ENCODE data around the gene MPZL2. TPM values are rescaled to one million over a fixed set of nuclear protein-coding genes. Genes with fewer than 3 reads are reported as not detected.

MPZL2 gene
- total RNA-seq, 1 experiment from 2014 or later = not detected

Other genes with a start within 250 kb of the MPZL2 start
- gene TMPRSS4, start 187.2 kb downstream of the MPZL2 start, total RNA-seq (2014; rRNA removed) = not detected in 2 replicates
- not detected in 2 replicates for gene SMIM35, start 177.3 kb downstream of the MPZL2 start, total RNA-seq (2014; rRNA removed)
- not detected in 2 replicates for gene SCN4B, start 111.5 kb downstream of the MPZL2 start, total RNA-seq (2014; rRNA removed)
- not detected in 2 replicates for gene SCN2B, start 87.7 kb downstream of the MPZL2 start, total RNA-seq (2014; rRNA removed)
- not detected in 2 replicates for gene JAML, start 39.3 kb downstream of the MPZL2 start, total RNA-seq (2014; rRNA removed)
- gene MPZL3, start 11.9 kb downstream of the MPZL2 start, total RNA-seq (2014; rRNA removed) = 0.06 TPM in 1 of 2 replicates, not detected in the other
- gene CD3E, start 40.4 kb upstream of the MPZL2 start, total RNA-seq (2014; rRNA removed) = not detected in 2 replicates
- gene CD3D, start 78.4 kb upstream of the MPZL2 start, total RNA-seq (2014; rRNA removed) = not detected in 2 replicates
- gene CD3G, start 80.0 kb upstream of the MPZL2 start, total RNA-seq (2014; rRNA removed) = not detected in 2 replicates
- 41.7 and 48.5 TPM in 2 replicates for gene UBE4A, start 95.3 kb upstream of the MPZL2 start, total RNA-seq (2014; rRNA removed)
- 31.6 and 42.5 TPM in 2 replicates for gene ATP5MG, start 137.3 kb upstream of the MPZL2 start, total RNA-seq (2014; rRNA removed)
- gene KMT2A, start 172.2 kb upstream of the MPZL2 start, total RNA-seq (2014; rRNA removed) = 26.5 and 28.1 TPM in 2 replicates